K562 (cell line): ENCODE data around the gene FBXW2.

ENCODE experiments used
- CHD2 ChIP-seq: IDR thresholded peaks from 2 replicates; pipeline ENCODE4 v1.6.1; 2011; ENCODE audit warnings: low read depth, low read length
- GATAD2B ChIP-seq: fragments of 450-650 bp; IDR thresholded peaks from 2 replicates; pipeline ENCODE4 v1.6.1; 2017; ENCODE audit warnings: mild to moderate bottlenecking, borderline replicate concordance
- HMG20A ChIP-seq: fragments of 450-650 bp; formaldehyde crosslinking; conservative IDR thresholded peaks from 2 replicates; pipeline ENCODE4 v1.4.0; 2020; ENCODE audit warnings: mild to moderate bottlenecking, mixed read lengths
- NFIX ChIP-seq: fragments of 250-450 bp; sonication (Bioruptor Pico); IDR thresholded peaks from 2 replicates; pipeline ENCODE4 v1.4.0; 2020; ENCODE audit warnings: low read depth, mild to moderate bottlenecking, moderate library complexity
- SP1 ChIP-seq: sonication (generic); formaldehyde crosslinking; IDR thresholded peaks from 2 replicates; pipeline ENCODE4 v1.8.1; 2022; ENCODE audit warnings: mild to moderate bottlenecking, missing genetic modification reagents
- STAG1 ChIP-seq: sonication (generic); formaldehyde crosslinking; IDR thresholded peaks from 2 replicates; pipeline ENCODE4 v1.5.0; 2020; ENCODE audit warnings: missing genetic modification reagents, borderline replicate concordance
- ZNF561 ChIP-seq: fragments of 450-650 bp; formaldehyde crosslinking; conservative IDR thresholded peaks from 2 replicates; pipeline ENCODE4 v1.4.0; 2020; ENCODE audit warnings: mild to moderate bottlenecking, moderate library complexity
- ZNF644 ChIP-seq: fragments of 200-800 bp; sonication (Bioruptor generic); IDR thresholded peaks from 2 replicates; pipeline ENCODE4 v1.6.1; 2016; ENCODE audit warnings: low read depth, missing genetic modification characterization, missing compliant biosample characterization
- TF ChIP-seq, protein P1 (sequence below): fragments of 250-450 bp; sonication (Bioruptor Pico); IDR thresholded peaks from 2 replicates; pipeline ENCODE4 v1.4.0; 2020; ENCODE audit warnings: borderline replicate concordance

DNA sequence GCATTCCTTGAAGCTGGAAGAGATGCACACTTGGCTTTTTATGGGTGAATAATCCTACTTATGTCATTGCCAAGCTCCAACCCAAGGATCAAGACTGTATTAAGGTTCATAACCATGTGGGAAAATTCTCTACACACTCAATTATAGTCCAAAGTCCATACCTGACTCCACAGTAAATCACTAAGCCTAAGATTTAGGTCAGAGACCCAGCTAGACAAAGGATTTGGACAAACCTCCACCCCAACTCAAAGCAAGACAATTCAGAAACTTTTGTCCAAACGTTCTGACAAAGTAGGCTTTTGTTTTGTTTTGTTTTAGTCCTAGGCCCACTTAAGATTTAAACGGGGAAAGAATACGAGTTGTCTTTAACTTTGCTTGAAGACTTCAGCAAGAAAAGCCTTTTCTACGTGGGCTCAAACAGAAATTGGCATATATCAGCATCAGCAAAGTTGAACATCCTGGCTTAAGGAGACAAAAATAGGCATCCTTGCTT is 80.6 kb downstream of the FBXW2 start:
- TF ChIP-seq, protein P1, sequence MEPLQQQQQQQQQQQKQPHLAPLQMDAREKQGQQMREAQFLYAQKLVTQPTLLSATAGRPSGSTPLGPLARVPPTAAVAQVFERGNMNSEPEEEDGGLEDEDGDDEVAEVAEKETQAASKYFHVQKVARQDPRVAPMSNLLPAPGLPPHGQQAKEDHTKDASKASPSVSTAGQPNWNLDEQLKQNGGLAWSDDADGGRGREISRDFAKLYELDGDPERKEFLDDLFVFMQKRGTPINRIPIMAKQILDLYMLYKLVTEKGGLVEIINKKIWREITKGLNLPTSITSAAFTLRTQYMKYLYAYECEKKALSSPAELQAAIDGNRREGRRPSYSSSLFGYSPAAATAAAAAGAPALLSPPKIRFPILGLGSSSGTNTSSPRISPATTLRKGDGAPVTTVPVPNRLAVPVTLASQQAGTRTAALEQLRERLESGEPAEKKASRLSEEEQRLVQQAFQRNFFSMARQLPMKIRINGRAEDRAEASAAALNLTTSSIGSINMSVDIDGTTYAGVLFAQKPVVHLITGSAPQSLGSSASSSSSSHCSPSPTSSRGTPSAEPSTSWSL (CRISPR knock-in tag), result no peak
- TF ChIP-seq GATAD2B, result no peak
- no peak for TF ChIP-seq HMG20A
- TF ChIP-seq ZNF644 (tag), result no peak
- no peak for TF ChIP-seq SP1 (CRISPR knock-in tag)
- no peak for TF ChIP-seq CHD2
- no peak for TF ChIP-seq STAG1 (CRISPR knock-in tag)
- TF ChIP-seq NFIX (CRISPR knock-in tag), result no peak
- TF ChIP-seq ZNF561 (CRISPR knock-in tag), result no peak
